BJ (cell line): ENCODE results near the gene CACNA1C. TPM values are rescaled to one million over a fixed set of nuclear protein-coding genes. Genes with fewer than 3 reads are reported as not detected.

ENCODE experiments used
- CTCF ChIA-PET: fragments of 350-600 bp; formaldehyde crosslinking; extraction: SDS; loops from one replicate; lab custom pipeline; 2021; ENCODE audit warnings: antibody characterized with exemption, inconsistent platforms; lab: Yijun Ruan, JAX
- POLR2A ChIA-PET: fragments of 300-600 bp; sonication (Branson Sonifier 250); formaldehyde crosslinking; extraction: SDS; loops from one replicate; lab custom pipeline; 2021; ENCODE audit warnings: antibody characterized with exemption; lab: Charles Lee
- DNase-seq: peaks from one replicate; pipeline ENCODE4 v3.0.0-alpha.2; 2011; ENCODE audit warnings: low read depth
- H3K27me3 ChIP-seq: 2 replicates; pipeline ENCODE4 v1.6.0; 2011; ENCODE audit warnings: low read length; ENCODE audit not compliant: control insufficient read depth, insufficient read depth
- H3K36me3 ChIP-seq: 2 replicates; pipeline ENCODE4 v1.5.1; 2011; ENCODE audit warnings: low read length; ENCODE audit not compliant: control insufficient read depth, insufficient read depth
- H3K4me3 ChIP-seq: 2 replicates; pipeline ENCODE4 v1.5.1; 2011; ENCODE audit warnings: low read depth, mild to moderate bottlenecking, control low read depth, low read length
- polyA plus RNA-seq: library from polyadenylated mRNA; depleted of rRNA; stranded (reverse); fragments of >200 nt; gene quantifications from 2 replicates; pipeline ENCODE4 v1.2.3, GENCODE V29; 2011
- TF ChIP-seq, protein P1 (sequence below): IDR thresholded peaks from 2 replicates; pipeline ENCODE4 v1.5.1; 2011; ENCODE audit warnings: low read depth, mild to moderate bottlenecking, control low read depth, inconsistent platforms, low read length, moderate library complexity; ENCODE audit not compliant: insufficient read depth

Gene CACNA1C
- polyA plus RNA-seq, 1 experiment = 14.7 TPM

DNA sequence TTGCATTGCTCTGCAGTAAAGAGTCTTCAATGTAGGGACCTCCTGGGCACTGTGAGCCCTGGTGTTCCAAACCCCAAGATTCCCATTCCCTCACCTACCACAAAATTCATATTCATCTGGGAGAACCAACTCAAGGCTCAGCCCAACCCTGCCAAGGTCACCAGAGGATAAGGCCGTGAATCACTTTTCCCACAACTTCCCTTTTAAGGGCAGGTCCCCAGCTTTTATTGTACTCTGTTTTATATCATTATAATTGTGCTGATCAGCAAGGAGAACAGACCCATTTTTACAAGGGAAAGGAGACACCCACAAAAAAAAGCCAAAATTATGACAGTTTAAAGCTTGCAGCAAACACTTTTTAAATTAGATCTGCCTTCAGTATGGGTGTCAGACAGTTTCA is 379.0 kb downstream of the CACNA1C start:
- POLR2A ChIA-PET = no interaction called here
- Histone ChIP-seq H3K27me3 (no peaks in the 10 kb centered on the region), H3K36me3 (peaks cover 4% of the 10 kb centered on the region), H3K4me3 (no peak overlapping the region)
- DNase-seq = peak; percentile 21
- CTCF ChIA-PET = no interaction called here
- TF ChIP-seq, protein P1, sequence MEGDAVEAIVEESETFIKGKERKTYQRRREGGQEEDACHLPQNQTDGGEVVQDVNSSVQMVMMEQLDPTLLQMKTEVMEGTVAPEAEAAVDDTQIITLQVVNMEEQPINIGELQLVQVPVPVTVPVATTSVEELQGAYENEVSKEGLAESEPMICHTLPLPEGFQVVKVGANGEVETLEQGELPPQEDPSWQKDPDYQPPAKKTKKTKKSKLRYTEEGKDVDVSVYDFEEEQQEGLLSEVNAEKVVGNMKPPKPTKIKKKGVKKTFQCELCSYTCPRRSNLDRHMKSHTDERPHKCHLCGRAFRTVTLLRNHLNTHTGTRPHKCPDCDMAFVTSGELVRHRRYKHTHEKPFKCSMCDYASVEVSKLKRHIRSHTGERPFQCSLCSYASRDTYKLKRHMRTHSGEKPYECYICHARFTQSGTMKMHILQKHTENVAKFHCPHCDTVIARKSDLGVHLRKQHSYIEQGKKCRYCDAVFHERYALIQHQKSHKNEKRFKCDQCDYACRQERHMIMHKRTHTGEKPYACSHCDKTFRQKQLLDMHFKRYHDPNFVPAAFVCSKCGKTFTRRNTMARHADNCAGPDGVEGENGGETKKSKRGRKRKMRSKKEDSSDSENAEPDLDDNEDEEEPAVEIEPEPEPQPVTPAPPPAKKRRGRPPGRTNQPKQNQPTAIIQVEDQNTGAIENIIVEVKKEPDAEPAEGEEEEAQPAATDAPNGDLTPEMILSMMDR = no peak

DNA sequence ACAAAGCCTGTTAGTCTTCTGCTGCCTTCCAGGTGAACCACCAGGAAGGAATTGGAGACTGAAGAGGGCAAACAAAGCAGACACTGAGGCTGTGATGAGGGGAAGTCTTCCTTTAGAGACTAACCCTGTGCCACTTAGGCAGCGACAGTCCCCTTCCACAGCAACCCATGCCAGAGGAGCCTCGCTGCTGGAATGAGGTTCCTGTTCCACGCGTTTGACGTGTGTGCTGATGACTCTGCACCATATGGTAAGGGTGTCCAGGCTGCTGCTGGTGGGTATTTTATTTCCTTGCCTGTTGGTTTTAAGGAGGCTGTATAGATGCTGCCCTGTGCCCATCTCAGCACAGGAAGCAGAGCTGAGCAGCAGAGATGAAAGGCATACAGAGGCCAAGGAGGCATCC is 380.1 kb downstream of the CACNA1C start:
- CTCF ChIA-PET = no interaction called here
- TF ChIP-seq, protein P1 = no peak
- H3K27me3 ChIP-seq = no peaks in the 10 kb centered on the region

GRCh38 chr12:2435511-2435910 is 382.7 kb downstream of the CACNA1C start:
- no peaks in the 10 kb centered on the region for H3K27me3 ChIP-seq
- DNase-seq = no peak
- H3K4me3 ChIP-seq = no peak overlapping the region
- TF ChIP-seq, protein P1 = no peak
- ChIA-PET CTCF (no interaction called here), POLR2A (no interaction called here)
- H3K36me3 ChIP-seq = peaks cover 4% of the 10 kb centered on the region

More for the DNA sequence above, 380.1 kb downstream of the CACNA1C start:
- Histone ChIP-seq H3K4me3 (no peak overlapping the region), H3K36me3 (peaks cover 4% of the 10 kb centered on the region)
- POLR2A ChIA-PET = no interaction called here
- no peak for DNase-seq

- Histone ChIP-seq H3K4me3 (no peak overlapping the region), H3K27me3 (no peaks in the 10 kb centered on the region), H3K36me3 (peaks cover 2% of the 10 kb centered on the region)
- TF ChIP-seq, protein P1 = no peak
- CTCF ChIA-PET = no interaction called here
- POLR2A ChIA-PET = no interaction called here
- no peak for DNase-seq
Measured at GRCh38 chr12:2439332-2440100, 386.7 kb downstream of the CACNA1C start.

GRCh38 chr12:2443776-2444175 is 391.0 kb downstream of the CACNA1C start:
- ChIA-PET CTCF (no interaction called here), POLR2A (no interaction called here)
- TF ChIP-seq, protein P1 = no peak
- peaks cover 2% of the 10 kb centered on the region; the same call in 1 of the 2 replicates for H3K36me3 ChIP-seq
- DNase-seq = no peak
- no peak overlapping the region for H3K4me3 ChIP-seq
- no peaks in the 10 kb centered on the region for H3K27me3 ChIP-seq
